Astrocyte of the spinal cord (primary cell): Measurements from ENCODE around the gene COL4A1.
"Not testable (repeated sequence)": the region's sequence is repeated elsewhere in the genome, so short reads cannot be mapped to it uniquely, and the experiment has no call there.

Experiments used
- DNase-seq: peaks from one replicate; pipeline ENCODE4 v3.0.0; 2011; ENCODE audit warnings: low read depth, low spot score
- H3K4me3 ChIP-seq: 2 replicates; pipeline ENCODE4 v1.5.1; 2011; ENCODE audit warnings: low read depth, mild to moderate bottlenecking, low read length, moderate library complexity
- CTCF ChIP-seq: IDR thresholded peaks from 2 replicates; pipeline ENCODE4 v1.5.1; 2012; ENCODE audit warnings: low read depth, mild to moderate bottlenecking, low read length, inconsistent platforms
- in situ Hi-C: cut with HindIII; loops from 2 replicates; pipeline ENCODE4 v1.10.0; 2017; ENCODE audit warnings: low sequenced_read_pairs

The COL4A1 gene

GRCh38 chr13:110116072-110116487 lies 190.9 kb downstream of the COL4A1 start:
- peak; percentile 81 for TF ChIP-seq CTCF
- DNase-seq, result peak; percentile 49
- no peak overlapping the region for H3K4me3 ChIP-seq
- in situ Hi-C loops, result no loop called here

- TF ChIP-seq CTCF, result no peak
- H3K4me3 ChIP-seq, result no peak overlapping the region
- in situ Hi-C loops, result no loop called here
- no peak for DNase-seq
Observed at GRCh38 chr13:110115591-110115990, 191.4 kb downstream of the COL4A1 start.

GRCh38 chr13:110114316-110114715 lies 192.6 kb downstream of the COL4A1 start:
- no peak for DNase-seq
- TF ChIP-seq CTCF, result no peak
- in situ Hi-C loops, result no loop called here
- H3K4me3 ChIP-seq, result no peak overlapping the region

- H3K4me3 ChIP-seq, result no peak overlapping the region
- in situ Hi-C loops, result no loop called here
- peak; percentile 86 for DNase-seq
- no peak for TF ChIP-seq CTCF
Observed at GRCh38 chr13:110113284-110113764, 193.6 kb downstream of the COL4A1 start.

- H3K4me3 ChIP-seq, DNase-seq, in situ Hi-C loops: not testable (repeated sequence)
- TF ChIP-seq CTCF, result peak; percentile 53
Observed at GRCh38 chr13:110112379-110112778, 194.6 kb downstream of the COL4A1 start.

GRCh38 chr13:110110783-110111182 lies 196.2 kb downstream of the COL4A1 start:
- H3K4me3 ChIP-seq, result no peak overlapping the region
- DNase-seq, result no peak
- in situ Hi-C loops, result no loop called here
- TF ChIP-seq CTCF, result no peak

GRCh38 chr13:110109910-110110309 lies 197.0 kb downstream of the COL4A1 start:
- in situ Hi-C loops, result no loop called here
- DNase-seq, result peak; percentile 91
- TF ChIP-seq CTCF, result no peak

More at GRCh38 chr13:110109910-110110309, 197.0 kb downstream of the COL4A1 start:
- no peak overlapping the region for H3K4me3 ChIP-seq
